Natural killer cell treated with Interleukin-12 subunit alpha and Interleukin-12 subunit beta and Interleukin-15 and Interleukin-18, amount 100 ng/mL, for 72 hours (primary cell): ENCODE measurements around the gene CNOT10. TPM values are rescaled to one million over a fixed set of nuclear protein-coding genes. Genes with fewer than 3 reads are reported as not detected.

ENCODE experiments used
- ATAC-seq, 2 donors: fragments of 150-1000 bp; cut with Tn5 transposase in 1 of 2; sonication (Bioruptor Pico), chemical (Tn5 transposase) in 1 of 2; 2 replicates each; pipeline ENCODE4 v1.10.0; 2021
- DNase-seq: peaks from one replicate; pipeline ENCODE4 v3.0.0; 2022; ENCODE audit warnings: low spot score
- H3K27ac Mint-ChIP-seq, 2 donors: 1 replicate in 1 of 2; 2 replicates in 1 of 2; pipeline ENCODE4 v1.8.0; 2022; ENCODE audit warnings: mixed read lengths in 2 of 2, mild to moderate bottlenecking in 1 of 2, moderate library complexity in 1 of 2
- H3K27me3 Mint-ChIP-seq, 2 donors: 1 replicate in 1 of 2; 2 replicates in 1 of 2; pipeline ENCODE4 v1.8.0; 2022; ENCODE audit warnings: mixed read lengths in 2 of 2
- H3K36me3 Mint-ChIP-seq: one replicate; pipeline ENCODE4 v1.8.0; 2022; ENCODE audit warnings: mixed read lengths
- H3K4me1 Mint-ChIP-seq, 2 donors: 1 replicate in 1 of 2; 2 replicates in 1 of 2; pipeline ENCODE4 v1.8.0; 2022; ENCODE audit warnings: low read depth in 2 of 2, mixed read lengths in 2 of 2, mild to moderate bottlenecking in 1 of 2
- H3K4me3 Mint-ChIP-seq: one replicate; pipeline ENCODE4 v1.8.0; 2022; ENCODE audit warnings: mixed read lengths
- H3K9me3 Mint-ChIP-seq: 2 replicates; pipeline ENCODE4 v1.8.0; 2022; ENCODE audit warnings: mixed read lengths
- total RNA-seq, 2 donors: library from RNA; stranded (reverse); gene quantifications; one replicate each; pipeline ENCODE4 v1.2.3, GENCODE V29; 2022

CNOT10 gene
- total RNA-seq, 2 donors from 2014 or later, result 46.5 to 53.9 TPM

DNA sequence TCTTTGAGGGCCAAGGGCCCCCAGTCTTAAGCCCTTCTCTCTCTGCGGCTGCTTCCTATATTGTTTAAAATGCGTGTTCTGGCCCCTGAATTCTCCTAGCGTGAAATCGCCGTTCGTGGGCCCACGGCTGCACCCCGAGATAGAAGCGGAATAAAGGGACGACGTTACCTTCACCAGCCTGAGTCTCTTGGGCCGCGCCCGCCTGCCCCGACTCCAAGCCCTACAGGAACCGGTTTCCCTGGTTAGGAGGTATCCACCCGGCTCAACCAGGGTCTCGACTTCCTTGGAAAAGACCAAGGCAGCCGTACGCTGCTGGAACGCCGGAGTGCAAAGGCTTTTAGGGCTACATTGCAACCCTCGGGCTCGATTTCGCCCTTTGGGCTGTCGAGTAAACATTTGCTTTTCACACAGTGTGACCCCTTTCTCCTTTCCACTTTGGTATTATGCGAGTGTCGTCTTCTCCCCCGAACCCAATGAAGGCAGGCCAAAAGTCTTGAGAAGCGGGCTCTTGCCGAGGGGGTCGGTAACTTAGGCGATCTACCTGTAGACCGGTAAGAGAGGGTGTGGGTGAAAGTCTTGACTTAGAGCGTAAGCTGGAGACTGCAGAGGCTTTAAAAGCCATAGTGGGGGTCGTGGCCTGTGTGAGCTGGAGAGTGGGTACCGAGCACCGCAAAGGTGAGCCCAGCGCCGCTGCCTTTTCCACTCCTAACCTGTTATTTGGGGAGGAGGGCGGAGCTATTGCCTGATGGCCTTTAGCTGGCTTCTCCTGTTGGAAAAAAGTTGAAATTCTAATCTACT is 134.8 kb downstream of the CNOT10 start:
- H3K36me3 Mint-ChIP-seq, result no peaks in the 10 kb centered on the region
- DNase-seq (no peak), ATAC-seq (no peak)
- H3K27me3 Mint-ChIP-seq, result peaks cover 25 to 48% of the 10 kb centered on the region in 2 donors
- H3K9me3 Mint-ChIP-seq, result no peaks in the 10 kb centered on the region
- H3K4me1 Mint-ChIP-seq, result peaks cover 4 to 6% of the 10 kb centered on the region in 2 donors
- no peak overlapping the region for H3K27ac Mint-ChIP-seq
- H3K4me3 Mint-ChIP-seq, result peak overlapping the region; percentile 25

DNA sequence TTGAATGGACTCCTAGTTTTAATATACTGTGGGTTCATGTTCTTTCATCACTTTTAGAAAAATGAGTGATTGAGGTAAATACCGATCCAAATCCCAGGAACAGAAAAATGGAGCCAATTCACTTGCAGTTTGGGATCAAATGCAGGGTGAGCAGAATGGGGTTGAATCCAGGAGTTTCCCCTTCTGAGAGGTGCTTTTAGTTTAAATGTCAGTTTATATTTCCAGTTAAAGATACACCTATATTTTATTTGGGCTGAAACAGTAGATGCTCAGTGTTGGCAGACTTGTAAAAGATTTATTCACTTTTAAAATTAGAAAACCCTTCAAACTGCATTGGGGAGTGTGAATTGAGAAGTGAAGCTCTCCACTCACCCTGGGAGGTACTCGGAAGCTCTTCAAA is 135.4 kb downstream of the CNOT10 start:
- Mint-ChIP-seq H3K27ac (no peak overlapping the region), H3K36me3 (no peaks in the 10 kb centered on the region), H3K27me3 (peaks cover 24 to 41% of the 10 kb centered on the region in 2 donors), H3K9me3 (no peaks in the 10 kb centered on the region), H3K4me1 (peaks cover 4 to 6% of the 10 kb centered on the region in 2 donors), H3K4me3 (no peak overlapping the region)
- no peak for ATAC-seq
- no peak for DNase-seq

- Mint-ChIP-seq H3K27me3 (peaks cover 17 to 39% of the 10 kb centered on the region in 2 donors), H3K9me3 (no peaks in the 10 kb centered on the region), H3K27ac (no peak overlapping the region), H3K4me1 (peaks cover 0 to 4% of the 10 kb centered on the region in 2 donors), H3K36me3 (no peaks in the 10 kb centered on the region), H3K4me3 (no peak overlapping the region)
- DNase-seq, result no peak
- no peak for ATAC-seq
Observed at GRCh38 chr3:32820971-32821685, 136.1 kb downstream of the CNOT10 start.

DNA sequence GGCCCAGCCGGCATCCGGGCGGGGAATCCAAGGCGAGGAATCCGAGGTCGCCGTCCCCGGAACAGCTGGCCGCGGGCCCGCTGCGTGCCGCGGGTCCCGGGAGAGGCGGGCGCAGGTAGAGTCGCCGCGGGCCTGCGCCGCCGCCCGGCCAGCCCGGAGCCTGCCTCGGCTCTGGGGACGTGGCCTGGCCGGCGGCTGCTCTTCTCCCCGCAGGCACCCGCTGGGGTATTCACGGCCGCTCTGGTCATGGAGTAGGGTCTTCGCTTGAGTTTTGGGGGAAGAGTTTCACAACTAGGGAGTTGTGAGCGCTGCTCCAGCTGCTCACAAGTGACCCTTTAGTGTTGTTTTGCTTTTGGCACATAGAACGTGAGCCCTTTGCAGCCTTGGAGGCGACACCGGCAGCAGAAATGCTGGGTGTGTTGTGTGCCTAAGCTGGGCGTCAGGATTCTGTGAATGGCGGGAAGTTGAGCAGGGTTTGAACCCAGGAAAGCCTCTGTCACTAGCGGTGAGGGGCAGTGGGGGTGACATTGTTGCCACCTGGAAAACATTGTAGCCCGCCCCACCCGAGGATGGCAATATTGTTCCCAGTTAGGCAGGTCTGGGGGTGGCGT is 136.8 kb downstream of the CNOT10 start:
- Mint-ChIP-seq H3K27me3 (peaks cover 15 to 37% of the 10 kb centered on the region in 2 donors), H3K4me1 (peaks cover 0 to 4% of the 10 kb centered on the region in 2 donors), H3K36me3 (no peaks in the 10 kb centered on the region), H3K27ac (no peak overlapping the region), H3K9me3 (no peaks in the 10 kb centered on the region), H3K4me3 (no peak overlapping the region)
- no peak for ATAC-seq
- no peak for DNase-seq

GRCh38 chr3:32822609-32823498 is 137.9 kb downstream of the CNOT10 start:
- no peaks in the 10 kb centered on the region for H3K36me3 Mint-ChIP-seq

More at GRCh38 chr3:32822609-32823498, 137.9 kb downstream of the CNOT10 start:
- H3K4me3 Mint-ChIP-seq, result no peak overlapping the region
- no peak for DNase-seq
- ATAC-seq, result no peak
- H3K27me3 Mint-ChIP-seq, result peaks cover 13 to 43% of the 10 kb centered on the region in 2 donors
- no peaks in the 10 kb centered on the region for H3K9me3 Mint-ChIP-seq
- H3K4me1 Mint-ChIP-seq, result peaks cover 0 to 4% of the 10 kb centered on the region in 2 donors
- H3K27ac Mint-ChIP-seq, result no peak overlapping the region

Other genes with a start within 250 kb of the CNOT10 start
- 10 to 100 TPM; 48.6 to 83.0 TPM for gene CMTM6, start 182.3 kb upstream of the CNOT10 start, total RNA-seq
- 10 to 100 TPM; 38.8 to 45.4 TPM for gene DYNC1LI1, start 114.3 kb upstream of the CNOT10 start, total RNA-seq
- not detected for gene TRIM71, start 132.8 kb downstream of the CNOT10 start, total RNA-seq